SKM-1 (cell line): Measurements from ENCODE around the gene ABLIM1.

ENCODE experiments used
- DNase-seq: peaks from one replicate; lab custom pipeline; 2025; ENCODE audit not compliant: unreplicated experiment; lab: John Stamatoyannopoulos, UW

Gene ABLIM1

DNA sequence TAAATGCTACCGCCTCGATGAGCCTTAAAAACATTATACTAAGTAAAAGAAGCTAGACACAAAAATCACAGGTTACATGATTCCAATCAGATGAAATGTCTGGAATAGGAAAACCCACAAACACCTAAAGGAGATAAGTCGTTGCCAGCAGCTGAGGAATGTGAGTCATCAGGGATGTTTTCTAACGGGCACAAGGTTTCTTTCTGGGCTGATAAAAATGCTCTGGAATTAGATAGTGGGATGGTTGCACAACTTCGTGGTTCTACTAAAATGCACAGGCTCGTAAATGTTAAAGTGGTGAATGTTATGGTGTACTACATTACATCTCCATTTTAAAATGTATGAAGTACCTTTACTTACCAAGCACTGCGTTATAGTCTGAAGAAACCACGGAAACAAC, 9.7 kb downstream of the ABLIM1 start:
- no peak for DNase-seq

DNA sequence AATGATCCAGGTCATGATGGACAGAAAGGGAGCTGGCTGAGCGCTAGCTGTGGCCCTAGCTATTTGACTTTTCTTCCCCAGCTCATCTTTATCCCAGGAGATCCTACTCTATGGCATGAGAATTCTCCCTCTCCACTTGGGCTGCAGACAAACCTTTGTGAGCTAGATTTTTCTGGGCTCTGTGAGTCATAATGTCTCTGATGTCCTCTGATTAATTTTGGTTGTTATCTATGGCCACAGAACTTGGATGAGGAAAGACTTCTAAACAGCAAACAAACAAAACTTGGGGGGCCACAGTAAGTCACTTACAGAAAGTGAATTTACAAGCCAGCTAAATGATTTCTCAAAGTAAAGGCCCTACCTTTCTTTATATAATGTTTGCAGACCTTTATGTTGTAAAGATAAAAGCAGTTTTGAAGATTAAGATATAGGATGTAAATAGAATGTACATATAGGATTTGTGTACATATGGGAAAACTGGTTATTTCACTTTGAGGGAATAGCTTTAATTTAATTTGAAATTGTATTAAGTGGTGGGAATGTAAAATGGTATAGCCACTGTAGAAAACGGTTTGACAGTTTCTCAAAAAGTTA, 10.4 kb downstream of the ABLIM1 start:
- no peak for DNase-seq

DNA sequence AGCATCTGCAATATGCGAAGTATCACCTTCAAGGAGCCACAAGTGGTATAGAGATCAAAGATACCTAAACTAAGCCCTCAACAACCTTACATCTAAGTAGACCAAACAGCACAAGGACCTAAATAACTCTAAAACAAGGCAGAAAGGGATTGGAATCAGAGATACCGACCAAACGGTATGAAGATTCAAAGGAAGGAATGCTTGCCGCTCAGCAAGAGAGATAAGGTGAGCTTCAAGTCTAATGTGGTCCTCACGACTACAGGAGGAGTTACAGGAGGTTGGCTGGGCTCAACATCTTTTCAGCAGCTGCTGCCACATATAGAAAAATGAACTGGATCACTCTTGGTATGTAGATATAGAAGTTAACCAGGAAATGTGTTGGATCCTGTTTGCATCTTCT, 11.6 kb downstream of the ABLIM1 start:
- DNase-seq = no peak

DNA sequence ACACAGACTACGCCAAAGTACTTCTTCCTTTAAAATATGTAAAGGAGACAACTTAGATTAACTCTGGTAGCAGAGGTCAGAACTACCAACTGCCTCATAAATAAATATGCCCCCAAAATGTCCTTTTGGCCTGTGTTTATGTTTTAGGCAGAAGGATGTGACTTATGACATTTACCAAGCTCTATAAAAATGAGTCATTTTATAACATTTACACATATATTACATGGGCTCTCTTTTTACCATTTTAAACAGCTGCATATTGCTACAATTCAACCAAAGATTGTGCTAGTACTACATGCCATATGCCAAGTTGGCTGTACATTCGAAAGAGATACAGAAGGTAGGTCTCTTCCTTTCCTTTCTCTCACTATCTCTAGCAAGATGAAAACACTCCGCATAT, 12.4 kb downstream of the ABLIM1 start:
- no peak for DNase-seq

DNA sequence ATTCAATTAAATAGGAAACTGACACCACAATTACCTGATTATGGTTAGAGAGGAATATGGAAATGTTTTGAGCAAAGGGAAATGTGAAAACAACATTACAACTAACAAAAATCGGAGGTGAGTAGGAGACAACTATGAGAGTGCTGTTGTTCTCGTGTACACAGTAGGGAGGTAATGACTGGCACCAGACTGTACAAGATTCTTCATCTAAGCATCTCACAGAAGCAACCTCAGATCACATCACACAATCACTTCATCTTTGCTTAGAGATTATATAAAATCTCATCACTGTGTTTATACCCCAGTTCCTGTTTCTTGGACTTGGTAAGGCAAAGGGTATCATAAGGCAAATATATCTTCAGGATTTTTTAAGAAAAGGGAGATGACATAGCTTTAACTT, 14.9 kb downstream of the ABLIM1 start:
- DNase-seq = no peak

DNA sequence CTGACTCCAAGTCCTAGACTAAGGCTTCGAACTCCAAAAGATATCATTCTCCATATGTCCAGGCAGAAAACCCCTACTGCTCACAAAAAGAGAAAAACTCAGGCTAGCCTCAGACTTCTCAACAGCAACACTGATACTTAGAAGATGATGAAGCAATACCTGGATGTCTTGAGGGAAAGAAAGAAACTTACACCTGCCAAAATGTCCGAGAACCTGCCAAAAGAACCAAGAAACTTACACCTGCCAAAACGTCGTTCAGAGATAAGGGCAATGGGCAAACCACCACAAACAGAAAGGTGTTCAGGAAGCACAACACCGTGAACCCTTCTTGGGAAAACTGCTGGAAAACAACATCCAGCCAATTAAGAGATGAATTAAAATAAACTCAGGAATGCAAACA, 15.3 kb downstream of the ABLIM1 start:
- DNase-seq = no peak

DNA sequence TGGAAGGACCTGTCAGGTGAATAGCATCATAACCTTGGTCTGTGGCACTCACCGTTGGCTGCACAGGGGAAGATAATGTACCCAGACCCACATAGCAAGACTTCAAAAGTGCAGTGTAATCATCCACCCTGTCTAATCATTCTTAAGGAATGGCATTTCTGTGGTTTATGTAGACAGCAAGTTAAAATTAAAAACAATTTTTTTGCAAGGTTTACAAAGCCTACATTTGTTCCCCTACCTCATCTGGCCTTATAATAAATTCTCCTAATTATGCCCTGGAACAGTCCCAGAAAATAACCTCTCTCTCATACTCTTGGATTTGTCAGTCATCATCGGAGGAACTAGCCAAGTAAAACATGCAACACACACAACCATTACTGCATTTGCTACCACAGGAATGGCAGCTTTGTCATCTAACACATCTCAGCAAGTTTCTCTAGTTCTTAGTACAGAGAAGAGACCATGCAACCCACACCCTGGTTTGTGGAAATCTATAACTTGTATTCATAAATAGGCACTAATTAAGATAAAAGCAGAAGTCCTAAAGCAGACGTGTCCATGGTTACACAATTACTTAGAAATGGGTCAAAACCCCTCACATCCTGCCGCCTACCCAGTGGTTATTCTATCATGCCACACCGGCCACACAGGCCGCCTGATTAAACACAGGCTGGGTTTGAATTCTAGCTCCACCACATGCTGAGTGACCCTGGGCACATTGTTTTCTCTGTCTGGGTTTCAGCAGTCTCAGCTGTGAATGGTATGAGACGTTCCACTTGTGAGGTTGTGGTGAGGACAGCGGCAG, 19.1 kb downstream of the ABLIM1 start:
- peak; percentile 21 for DNase-seq

DNA sequence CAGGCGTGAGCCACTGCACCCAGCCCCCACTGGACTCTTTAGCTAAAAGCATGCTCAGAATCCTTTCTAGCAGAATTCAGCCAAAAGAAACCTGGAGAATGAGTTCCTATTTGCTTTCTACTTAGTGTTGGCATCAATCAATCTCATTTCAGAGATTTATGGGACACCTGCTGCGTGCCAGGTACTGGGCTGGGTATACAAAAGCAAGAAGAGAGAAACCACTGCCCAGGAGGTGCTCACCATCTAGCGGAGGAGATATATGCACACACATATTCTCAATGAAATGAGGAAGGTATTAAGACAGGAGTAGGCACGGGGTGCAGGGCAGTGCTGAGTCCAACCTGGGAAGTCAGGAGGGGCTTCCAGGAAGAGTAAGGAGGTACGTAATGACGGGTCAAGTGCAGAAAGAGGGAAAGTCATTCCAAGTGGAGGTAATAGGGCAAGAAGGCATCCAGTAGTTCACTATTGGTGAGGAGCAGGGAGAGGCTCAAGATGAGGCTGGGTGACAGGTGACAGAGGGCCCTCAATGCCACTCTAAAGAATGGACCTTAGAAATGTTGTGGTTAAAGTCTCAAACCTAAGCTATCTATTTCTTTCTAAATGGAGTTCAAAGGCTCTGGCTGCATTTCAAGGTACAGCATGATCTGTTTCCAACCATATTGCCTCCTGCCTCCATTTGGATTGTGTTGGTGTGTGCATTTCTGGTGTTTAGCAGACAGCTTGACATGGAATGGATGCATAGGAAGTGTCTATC, 22.1 kb downstream of the ABLIM1 start:
- no peak for DNase-seq

DNA sequence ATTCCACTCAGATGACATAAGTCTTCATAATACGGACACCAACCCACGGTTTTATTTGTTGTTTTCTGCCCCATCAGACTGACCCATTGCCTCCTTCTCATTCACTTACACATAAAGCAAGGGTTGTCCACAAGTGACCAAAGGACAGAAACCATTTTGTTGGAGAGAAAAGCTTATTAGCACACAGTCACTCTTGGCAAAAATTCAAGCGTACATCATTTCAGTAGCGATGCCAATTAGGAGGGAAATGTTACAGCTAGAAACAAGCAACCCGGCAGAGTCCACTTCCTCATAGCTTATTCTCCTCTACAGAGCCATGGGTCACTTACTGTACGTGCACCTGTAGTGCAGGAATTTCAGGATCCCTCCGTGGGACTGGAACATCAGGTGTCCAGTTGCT, 23.0 kb downstream of the ABLIM1 start:
- no peak for DNase-seq

DNA sequence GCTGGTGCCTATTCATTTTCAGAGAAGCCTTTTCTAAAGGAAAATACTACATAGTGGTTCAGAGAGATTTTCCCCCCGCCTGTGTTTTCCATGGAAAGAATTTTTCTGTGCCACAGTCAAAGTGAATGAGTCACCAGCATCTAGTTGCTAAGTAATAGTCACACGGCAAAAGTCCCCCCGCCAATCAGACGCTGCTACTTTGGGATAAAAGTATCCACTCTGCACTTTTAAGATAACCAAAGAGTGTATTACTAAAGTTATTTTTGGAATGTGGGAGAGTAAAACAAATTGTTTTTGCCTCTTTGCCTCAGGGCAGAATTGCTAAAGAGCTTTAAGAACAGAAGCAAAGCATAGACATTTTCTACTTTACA, 23.5 kb downstream of the ABLIM1 start:
- no peak for DNase-seq

DNA sequence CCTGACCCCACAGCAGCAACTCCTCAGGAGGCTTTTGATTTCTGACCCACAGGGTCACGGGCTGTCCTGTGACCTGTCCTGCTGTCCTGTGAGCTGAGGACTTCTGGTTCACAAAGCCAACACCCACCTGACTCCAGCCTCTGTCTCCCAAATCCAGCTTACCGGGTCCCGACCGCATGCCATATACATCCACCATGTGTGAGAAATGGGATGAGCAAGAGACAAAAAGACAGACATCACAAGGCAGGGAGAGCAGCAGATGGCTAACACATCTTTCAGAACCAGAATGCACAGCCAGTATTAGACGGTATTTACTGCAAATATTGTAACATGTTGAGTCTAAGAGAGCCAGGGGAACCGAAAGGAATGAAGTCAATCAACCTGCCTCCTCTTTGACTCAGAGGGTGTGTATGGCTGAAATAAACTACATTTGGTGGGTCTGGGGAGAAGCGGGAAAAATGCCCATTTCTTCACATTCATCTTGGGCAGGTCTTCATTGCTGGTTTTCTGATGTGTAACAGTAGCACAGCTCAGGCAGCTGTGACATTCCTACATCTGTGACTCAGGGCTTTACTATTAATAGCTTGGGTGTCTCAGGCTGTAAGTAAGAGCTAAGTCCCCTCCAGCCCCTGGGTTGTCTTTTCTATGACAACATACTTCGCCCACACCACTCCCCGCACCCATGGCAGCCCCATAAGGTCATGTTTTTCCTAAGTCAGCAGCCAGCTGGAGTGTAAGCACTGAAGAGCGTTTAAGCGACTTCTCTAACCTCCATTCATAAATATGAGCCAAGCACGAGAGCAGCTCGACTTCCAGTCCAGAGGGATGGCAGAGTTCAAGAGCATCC, 25.0 kb downstream of the ABLIM1 start:
- no peak for DNase-seq

DNA sequence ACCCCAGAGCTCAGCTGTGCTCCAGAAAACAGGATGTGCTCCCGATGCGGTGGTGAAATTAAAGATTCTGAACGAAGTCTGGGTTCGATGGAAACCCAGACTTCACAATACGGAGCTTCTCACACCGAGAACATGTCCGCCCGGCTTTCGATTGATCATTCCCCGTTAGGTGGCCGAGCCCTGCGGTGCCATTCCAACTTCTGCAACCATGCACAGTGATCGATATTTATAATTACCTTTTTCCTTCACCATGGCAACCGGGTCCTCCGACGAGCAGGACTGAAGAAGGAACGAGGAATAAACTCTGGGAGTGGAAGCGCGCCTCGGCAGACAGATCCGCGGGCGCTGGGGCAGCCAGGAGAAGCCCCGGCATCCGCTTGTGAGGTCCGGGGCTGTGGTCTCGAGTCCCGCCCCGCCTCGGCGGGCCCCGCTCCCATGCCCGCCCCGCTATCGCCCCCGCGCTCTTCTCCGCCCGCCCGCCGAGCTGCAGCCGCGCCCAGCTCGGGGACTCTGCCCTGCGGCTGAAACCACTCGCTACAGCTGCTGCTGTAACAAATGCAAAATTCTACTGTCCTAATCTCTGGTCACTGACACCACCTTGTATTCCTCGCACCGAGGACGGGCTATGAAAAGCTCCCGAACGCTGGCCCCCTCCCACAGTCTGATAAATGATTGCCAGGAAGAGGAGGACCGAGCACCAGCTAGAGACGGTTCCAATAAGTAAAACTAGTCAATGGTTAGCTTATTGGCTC, 26.2 kb downstream of the ABLIM1 start:
- DNase-seq = no peak

DNA sequence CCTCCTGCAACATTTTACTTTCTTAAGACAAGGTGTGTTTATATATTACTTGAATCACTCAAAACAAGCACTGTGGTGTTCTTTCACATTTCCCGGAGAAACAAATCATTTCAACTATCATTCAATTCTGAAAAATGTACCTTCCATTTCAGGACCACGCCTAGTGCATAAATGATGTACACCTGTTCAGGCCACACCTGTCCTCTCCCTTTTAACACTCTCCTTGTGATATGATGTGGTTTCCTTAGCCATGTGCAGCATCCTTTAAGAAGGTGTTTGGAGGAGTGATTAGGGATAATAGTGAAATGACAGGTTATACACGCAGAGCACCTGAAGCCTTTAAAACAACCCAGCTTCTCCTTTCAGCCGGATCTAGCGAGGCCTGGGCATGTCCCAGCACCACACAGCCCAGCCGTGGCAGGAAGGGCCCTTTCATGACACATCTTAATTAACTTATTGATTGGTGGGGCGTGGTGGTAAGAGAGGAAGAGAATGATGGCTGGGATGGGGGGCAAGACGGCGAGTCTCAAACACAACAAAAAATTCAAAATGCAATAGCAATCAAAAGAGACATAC, 26.9 kb downstream of the ABLIM1 start:
- DNase-seq = no peak

DNA sequence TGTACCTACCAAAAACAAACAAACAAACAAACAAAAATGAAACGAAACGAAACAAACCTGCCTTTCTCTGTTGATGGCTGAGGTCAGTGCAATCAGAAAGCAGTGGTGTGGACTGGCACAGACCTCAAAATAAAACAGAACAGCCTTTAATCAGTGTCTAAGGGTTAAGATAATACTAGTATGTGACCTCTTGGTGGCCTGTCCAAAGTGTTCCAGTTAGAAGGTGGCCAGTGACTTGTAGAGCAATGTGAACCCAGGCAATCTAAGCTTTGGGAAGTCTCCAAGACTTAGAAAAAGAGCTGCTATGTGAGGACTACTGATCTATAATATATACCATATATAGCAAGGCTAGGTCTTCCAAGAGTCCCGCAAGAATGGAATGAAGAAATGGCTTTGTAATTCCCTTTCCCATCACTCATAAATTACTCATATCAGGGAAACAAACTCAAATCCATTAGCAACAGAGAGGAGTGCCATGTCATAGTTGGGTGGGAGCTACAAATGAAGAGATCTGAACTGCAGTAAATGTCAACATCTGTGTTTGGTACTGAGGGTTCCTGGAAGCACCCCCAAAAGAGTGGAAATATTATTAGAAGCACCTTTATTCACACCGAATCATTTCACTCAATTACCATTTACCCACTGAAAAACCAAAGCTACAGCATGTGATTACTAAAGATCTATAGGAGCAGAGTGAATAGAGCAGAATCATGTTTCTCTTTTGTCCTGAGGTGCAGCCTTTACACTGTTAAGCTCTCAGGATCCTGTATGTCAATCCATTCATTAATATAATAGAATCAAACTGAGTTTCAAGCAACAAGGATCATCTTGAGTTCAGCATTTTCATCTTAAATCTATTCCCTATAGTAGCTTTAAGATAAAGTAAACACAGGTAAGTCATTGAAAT, 28.0 kb downstream of the ABLIM1 start:
- DNase-seq = no peak

DNA sequence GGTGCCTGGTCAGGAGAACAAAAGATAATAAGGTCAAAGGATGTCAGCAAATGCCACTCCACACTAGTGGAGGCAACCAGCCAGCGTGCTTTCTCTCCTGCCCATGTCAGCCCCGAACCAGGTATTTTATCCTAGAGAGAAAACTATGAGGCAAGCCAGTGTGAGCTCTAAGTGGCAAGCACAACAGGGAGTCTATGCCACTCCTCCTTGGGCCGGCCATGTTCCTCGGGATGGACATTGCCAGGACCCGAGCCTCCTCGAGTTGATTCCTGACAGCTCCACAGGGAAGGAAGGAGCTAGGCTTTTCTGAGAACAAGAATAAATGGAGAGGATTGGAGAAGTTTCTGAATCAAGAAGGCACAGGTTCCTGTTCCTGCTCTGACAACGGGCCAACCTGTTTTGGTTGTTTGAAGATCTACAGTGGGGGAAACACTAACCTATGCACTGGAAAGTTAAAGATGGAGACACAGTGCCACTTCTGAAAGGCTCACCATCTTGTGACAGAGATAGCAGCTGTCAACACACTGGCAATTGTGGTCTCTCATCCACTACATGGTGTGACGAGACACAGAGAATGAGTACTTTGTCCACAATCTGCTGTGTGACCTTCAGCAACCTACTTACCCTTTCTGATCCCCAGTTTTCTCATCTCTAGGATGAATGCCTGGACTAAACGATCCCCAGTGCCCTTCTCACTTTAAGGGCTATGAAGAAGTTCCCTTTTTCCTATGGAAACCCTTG, 28.8 kb downstream of the ABLIM1 start:
- no peak for DNase-seq

DNA sequence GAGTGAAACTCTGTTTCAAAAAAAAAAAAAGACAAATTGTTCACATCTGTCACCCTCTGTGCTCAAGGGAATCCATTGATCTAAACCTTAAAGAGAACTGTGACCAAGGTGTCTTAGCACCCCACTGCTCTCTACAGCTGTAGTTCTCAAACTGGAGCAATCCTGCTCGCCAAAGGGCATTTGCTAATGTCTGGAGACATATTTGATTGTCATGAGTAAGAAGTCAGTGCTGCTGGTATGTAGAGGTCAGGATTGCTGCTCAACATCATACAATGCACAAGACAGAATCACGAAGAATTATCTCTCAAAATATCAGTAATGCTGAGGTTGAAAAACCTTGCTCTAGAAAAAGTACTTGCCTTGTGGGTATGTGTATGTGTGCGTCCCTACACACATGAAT, 30.0 kb downstream of the ABLIM1 start:
- DNase-seq = no peak

DNA sequence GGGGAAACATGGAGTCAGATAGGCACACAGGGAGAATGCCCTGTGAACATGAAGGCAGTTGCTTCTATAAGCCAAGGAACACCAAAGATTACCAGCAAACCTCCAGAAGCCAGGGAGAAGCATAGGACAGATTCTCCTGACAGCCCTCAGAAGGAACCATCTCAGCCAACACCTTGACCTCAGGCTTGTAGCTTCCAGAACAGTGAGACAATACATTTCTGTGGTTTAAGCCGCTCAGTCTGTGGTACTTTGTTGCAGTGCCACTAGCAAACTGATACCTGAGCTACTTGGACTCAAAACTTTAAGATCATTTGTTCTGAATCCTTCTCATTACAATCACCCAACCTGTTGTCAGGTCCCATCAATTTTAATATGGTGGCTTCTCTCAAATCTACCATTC, 31.2 kb downstream of the ABLIM1 start:
- DNase-seq = no peak

DNA sequence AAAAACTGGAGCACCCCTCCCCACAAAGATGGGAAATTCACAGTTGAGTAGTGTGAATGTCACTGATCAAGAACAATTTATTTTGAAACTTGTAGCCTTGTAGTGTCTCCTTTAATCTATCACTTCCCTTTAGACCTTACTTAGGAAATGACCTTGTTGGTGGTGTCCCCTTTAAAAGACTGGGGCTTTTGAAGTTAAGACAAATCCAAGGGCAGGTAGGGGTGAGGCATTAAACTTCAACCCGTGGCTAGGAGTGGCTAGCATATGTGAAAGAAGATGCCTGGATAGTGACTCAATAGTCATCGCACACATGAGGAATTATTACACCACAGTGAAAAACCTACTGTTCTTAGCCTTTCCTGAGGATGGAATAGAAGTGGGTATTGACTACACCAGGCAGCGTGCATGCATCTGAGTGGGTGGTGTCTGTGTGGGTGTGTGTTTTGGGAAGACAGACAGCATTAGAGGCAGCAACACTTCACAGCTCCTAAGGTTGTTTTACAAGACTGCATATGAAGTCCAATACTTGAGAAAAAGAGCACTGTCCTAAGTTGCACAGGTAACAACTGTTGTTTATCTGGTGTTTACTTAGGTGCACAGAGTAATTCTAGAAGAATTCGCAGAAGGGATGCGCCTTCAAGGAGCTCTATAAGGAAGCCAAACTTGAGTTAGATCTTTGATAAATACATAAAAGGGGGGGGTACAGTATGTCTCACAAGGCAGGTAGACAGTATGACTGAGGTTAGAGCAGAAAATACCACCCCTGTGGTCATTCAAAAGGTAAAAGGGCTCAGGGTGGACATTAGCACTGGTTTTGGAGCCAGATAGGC, 32.9 kb downstream of the ABLIM1 start:
- DNase-seq = no peak
